ENCODE results near the gene TCEAL7. TPM values are rescaled to one million over a fixed set of nuclear protein-coding genes. Genes with fewer than 3 reads are reported as not detected.
A peak's percentile ranks its signal among the peaks of the same experiment; 100 is the strongest.

The TCEAL7 gene
- total RNA-seq, 2 donors from 2014 or later = 7.5 to 11.6 TPM

DNA sequence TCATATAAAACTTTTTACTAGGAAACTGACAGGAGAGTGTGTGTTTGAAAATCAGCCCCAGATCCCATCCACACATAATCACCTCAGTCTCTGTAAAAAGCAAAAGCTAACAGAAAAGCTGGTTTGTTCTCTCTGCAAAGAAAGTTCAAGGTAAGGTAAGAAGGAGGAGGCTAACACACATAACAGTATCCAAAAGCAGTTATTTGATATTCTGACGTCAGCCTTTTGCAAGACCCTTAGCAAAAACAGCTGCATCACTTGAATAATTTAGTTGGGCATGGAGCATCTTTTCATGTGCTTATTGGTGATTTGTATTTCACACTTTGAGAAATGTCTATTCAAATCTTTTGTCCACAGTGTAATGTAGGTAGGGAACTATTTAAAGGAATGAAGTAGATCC lies 31.8 kb downstream of the TCEAL7 start:
- intact Hi-C loops (cut with DNase I) = no loop called here
- no peak for DNase-seq (ENCODE audit: low spot score)

GRCh38 chrX:103362474-103362873 lies 32.4 kb downstream of the TCEAL7 start:
- intact Hi-C loops (cut with DNase I) = no loop called here
- DNase-seq (ENCODE audit: low spot score) = no peak

DNA sequence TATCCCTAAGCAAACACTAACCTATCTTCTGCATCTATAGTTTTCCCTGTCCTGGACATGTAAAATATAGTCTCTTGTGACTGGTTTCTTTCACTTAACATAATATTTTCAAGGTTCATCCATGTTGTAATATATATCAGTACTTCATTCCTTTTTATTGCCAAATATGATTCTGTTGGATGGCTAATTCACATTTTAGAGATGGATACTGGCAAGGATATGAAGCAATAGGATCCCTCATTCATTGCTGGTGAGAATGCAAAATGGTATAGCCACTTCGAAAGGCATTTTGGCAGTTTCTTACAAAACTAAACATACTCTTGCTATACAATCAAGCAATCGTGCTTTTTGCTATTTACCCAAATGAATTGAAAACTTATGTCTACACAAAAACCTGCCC lies 33.0 kb downstream of the TCEAL7 start:
- intact Hi-C loops (cut with DNase I) = no loop called here
- no peak for DNase-seq (ENCODE audit: low spot score)

DNA sequence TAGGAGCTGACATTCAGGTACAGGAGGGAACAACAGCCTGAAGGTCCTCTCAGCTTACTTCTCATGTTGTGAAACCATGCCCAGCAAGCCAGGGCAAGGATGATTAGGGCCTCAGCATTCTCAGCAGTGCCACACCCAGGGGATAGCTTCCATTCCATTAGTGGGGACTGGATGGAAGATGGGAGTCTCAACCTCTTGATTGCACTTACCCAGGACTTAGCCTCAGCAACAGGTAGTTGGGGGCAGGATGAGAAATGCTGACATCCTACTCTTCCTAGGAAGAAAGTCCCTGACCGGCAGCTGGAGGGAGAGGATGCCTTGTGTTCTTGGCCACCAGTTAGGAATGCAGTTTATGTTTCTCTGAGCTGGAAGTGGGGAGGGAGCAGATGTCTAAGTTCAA lies 37.5 kb downstream of the TCEAL7 start:
- no peak for DNase-seq (ENCODE audit: low spot score)
- intact Hi-C loops (cut with DNase I) = no loop called here

DNA sequence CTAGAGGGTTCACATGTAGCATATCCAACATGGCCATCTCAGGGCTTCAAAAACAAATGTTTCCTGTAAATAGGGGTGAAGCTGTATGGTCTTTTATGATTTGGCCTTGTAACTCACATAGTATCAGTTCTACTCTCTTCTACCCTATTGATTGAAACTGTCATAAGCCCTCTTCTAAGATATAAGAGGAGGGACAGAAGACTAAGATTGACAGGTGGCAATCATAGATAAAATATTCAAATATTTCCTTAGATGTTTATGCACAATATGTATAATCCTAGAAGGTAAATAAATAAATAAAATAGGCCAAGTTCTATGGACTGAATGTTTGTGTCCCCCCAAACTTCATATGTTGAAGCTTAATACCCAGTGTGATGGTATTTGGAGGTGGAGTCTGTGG lies 39.4 kb downstream of the TCEAL7 start:
- intact Hi-C loops (cut with DNase I) = no loop called here
- DNase-seq (ENCODE audit: low spot score) = no peak

DNA sequence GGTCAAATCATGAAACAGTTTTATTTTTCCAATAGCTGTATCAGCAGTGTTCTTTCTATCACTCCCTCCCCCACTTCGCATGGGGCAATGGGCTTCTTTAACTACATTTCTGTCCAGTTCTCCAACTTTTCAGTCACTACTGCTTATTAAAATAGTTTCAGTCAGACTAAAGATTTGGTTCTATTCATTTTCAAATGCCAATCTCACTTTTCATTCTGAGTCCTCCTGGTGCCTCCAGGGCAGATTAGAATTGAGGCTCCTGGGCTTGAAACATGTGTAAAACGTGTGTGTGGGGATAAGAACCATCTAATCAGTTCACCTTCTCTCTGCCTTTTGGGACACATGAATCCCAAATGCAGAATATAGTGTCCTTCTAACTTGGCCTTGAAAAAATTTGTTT lies 42.8 kb downstream of the TCEAL7 start:
- no peak for DNase-seq (ENCODE audit: low spot score)
- intact Hi-C loops (cut with DNase I) = no loop called here

- no peak for DNase-seq (ENCODE audit: low spot score)
- intact Hi-C loops (cut with DNase I) = no loop called here
Observed at GRCh38 chrX:103373581-103373980, 43.5 kb downstream of the TCEAL7 start.

- intact Hi-C loops (cut with DNase I) = no loop called here
- DNase-seq (ENCODE audit: low spot score) = peak; percentile 81
Observed at GRCh38 chrX:103376118-103376978, 46.3 kb downstream of the TCEAL7 start, which contains the start of gene BEX3. Gene BEX3 (plus strand): TSS chrX:103376538. CDS start chrX:103377522, 984 bp downstream.

DNA sequence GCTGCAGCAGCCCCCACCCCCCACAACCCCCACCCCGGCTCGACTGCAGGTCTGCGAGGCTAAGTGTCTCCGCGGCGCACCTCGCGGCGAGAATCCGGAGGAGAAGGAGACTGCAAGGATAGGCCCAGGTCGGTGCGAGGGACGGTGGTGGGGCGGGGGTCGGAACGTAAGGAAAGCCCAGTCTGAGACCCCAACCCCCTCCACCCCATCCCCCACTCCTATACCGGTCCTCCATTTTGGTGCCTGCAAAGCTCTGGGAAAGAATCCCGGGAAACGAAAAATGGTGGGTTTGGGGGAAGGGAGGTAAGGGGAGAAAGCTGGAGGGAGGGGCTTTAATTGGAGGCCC lies 46.9 kb downstream of the TCEAL7 start:
- intact Hi-C loops (cut with DNase I) = no loop called here

DNA sequence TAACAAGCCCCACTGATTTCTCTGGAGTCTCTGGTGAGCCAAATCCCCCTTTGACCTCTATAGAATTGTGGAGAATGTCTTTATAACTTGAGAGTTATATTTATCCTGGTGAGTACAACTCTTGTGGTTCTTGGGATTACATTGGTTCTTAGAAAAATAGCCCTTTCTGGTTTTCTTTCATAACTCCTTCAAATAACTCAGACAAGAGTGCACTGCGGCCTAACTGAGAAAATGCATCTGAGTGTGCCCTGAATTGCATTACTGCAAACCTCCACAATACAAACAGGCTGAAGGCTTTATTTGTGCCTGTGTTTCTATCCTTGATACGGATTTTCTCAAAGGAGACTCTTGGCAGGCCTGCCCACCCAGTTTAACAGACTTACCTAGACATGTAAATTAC lies 49.0 kb downstream of the TCEAL7 start:
- intact Hi-C loops (cut with DNase I) = no loop called here
- no peak for DNase-seq (ENCODE audit: low spot score)

More for the DNA sequence above, 46.9 kb downstream of the TCEAL7 start:
- DNase-seq (ENCODE audit: low spot score) = no peak

Other genes with a start within 250 kb of the TCEAL7 start
- gene NXF3, start 237.1 kb upstream of the TCEAL7 start, total RNA-seq = 1 to 10 TPM; 1.2 to 3.1 TPM
- 10 to 100 TPM; 22.2 to 22.9 TPM for gene BEX4, start 115.1 kb upstream of the TCEAL7 start, total RNA-seq
- gene TCEAL8, start 75.1 kb upstream of the TCEAL7 start, total RNA-seq = 10 to 100 TPM; 41.1 to 51.6 TPM
- under 1 TPM; 0.33 to 0.46 TPM for gene TCEAL5, start 53.5 kb upstream of the TCEAL7 start, total RNA-seq
- gene BEX2, start 19.2 kb upstream of the TCEAL7 start, total RNA-seq = under 1 TPM in 1 of 2 donors, not detected in 1; 0.57 TPM
- 10 to 100 TPM; 45.8 to 54.6 TPM for gene TCEAL9, start 26.3 kb downstream of the TCEAL7 start, total RNA-seq
- 10 to 100 TPM; 45.2 to 85.3 TPM for gene BEX3, start 46.3 kb downstream of the TCEAL7 start, total RNA-seq
- 10 to 100 TPM in 1 of 2 donors, 1 to 10 TPM in 1; 6.5 to 19.7 TPM for gene RAB40A, start 189.2 kb downstream of the TCEAL7 start, total RNA-seq

Data from posterior vena cava (tissue), 2 donors.